Brain microvascular endothelial cell (primary cell): ENCODE results near the gene PISD.

Source experiments
- DNase-seq: peaks from one replicate; pipeline ENCODE4 v3.0.0-alpha.2; 2020
- H3K27ac ChIP-seq: fragments of 250-450 bp; sonication (Bioruptor Pico); 2 replicates; pipeline ENCODE4 v1.5.1; 2020; ENCODE audit warnings: mild to moderate bottlenecking, moderate library complexity
- H3K27me3 ChIP-seq: fragments of 250-450 bp; sonication (Bioruptor Pico); replicated peaks from 2 replicates; pipeline ENCODE4 v1.5.1; 2020; ENCODE audit warnings: mild to moderate bottlenecking
- H3K36me3 ChIP-seq: fragments of 250-450 bp; sonication (Bioruptor Pico); replicated peaks from 2 replicates; pipeline ENCODE4 v1.5.1; 2020; ENCODE audit warnings: mild to moderate bottlenecking
- H3K4me3 ChIP-seq: 2 replicates; pipeline ENCODE4 v1.5.1; 2011; ENCODE audit warnings: low read depth, mild to moderate bottlenecking, control low read depth, low read length, moderate library complexity
- CTCF ChIP-seq: IDR thresholded peaks from 2 replicates; pipeline ENCODE4 v1.5.1; 2011; ENCODE audit warnings: low read depth, mild to moderate bottlenecking, moderate library complexity, low read length, control low read depth, inconsistent platforms; ENCODE audit errors: missing control alignments
- in situ Hi-C: cut with HindIII; loops from 2 replicates; pipeline ENCODE4 v1.10.0; 2017; ENCODE audit warnings: low sequenced_read_pairs, low pct_ligation_motif_present

Gene PISD

DNA sequence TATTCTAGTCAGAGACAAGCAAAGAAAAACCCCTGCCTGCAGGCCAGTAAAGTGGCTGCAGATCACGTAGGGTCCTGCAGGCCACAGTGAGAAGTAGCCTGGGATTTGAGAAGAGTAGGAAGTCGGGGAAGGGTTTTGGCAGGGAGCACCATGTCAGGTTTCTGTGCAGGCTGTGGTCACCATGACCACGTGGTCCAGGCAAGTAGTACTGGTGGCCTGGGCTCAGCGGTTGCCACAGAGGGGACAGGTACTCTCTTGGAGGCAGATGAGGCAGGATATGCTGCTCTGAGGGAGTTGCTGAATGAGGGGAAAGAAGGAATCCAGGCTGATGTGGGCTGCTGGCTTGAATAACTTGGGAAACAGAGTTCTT, 46.5 kb downstream of the PISD start:
- H3K27ac ChIP-seq, result no peak overlapping the region
- peaks cover 28% of the 10 kb centered on the region for H3K36me3 ChIP-seq
- TF ChIP-seq CTCF, result no peak
- no peak for DNase-seq
- H3K4me3 ChIP-seq, result no peak overlapping the region
- H3K27me3 ChIP-seq, result no peaks in the 10 kb centered on the region
- in situ Hi-C loops, result no loop called here

GRCh38 chr22:31614781-31615490, 47.1 kb downstream of the PISD start:
- H3K27ac ChIP-seq, result no peak overlapping the region
- H3K4me3 ChIP-seq, result no peak overlapping the region
- no peak for TF ChIP-seq CTCF
- in situ Hi-C loops, result no loop called here
- H3K27me3 ChIP-seq, result no peaks in the 10 kb centered on the region
- no peak for DNase-seq
- peaks cover 23% of the 10 kb centered on the region for H3K36me3 ChIP-seq

DNA sequence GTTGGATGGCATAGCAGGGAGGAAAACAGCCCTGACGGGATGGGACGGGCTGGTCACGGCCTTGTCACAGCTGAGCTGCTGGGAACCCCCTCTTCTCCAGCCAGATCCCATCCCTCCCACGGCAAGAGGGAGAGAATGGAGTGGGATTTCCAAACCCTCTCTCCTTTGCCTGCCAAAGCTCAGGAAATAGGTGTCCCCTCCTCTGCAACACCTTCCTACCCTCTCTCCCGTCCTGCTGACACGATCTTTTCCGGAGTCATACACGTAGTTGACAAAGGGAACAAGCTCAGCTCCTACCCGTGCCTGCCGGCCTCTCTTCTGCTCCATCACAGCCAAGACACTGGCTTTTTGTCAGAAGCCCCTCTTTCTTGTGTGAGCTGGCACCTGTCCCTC, 48.1 kb downstream of the PISD start:
- in situ Hi-C loops, result no loop called here
- Histone ChIP-seq H3K27ac (no peak overlapping the region), H3K36me3 (peaks cover 13% of the 10 kb centered on the region), H3K4me3 (no peak overlapping the region), H3K27me3 (no peaks in the 10 kb centered on the region)
- TF ChIP-seq CTCF, result no peak
- no peak for DNase-seq

DNA sequence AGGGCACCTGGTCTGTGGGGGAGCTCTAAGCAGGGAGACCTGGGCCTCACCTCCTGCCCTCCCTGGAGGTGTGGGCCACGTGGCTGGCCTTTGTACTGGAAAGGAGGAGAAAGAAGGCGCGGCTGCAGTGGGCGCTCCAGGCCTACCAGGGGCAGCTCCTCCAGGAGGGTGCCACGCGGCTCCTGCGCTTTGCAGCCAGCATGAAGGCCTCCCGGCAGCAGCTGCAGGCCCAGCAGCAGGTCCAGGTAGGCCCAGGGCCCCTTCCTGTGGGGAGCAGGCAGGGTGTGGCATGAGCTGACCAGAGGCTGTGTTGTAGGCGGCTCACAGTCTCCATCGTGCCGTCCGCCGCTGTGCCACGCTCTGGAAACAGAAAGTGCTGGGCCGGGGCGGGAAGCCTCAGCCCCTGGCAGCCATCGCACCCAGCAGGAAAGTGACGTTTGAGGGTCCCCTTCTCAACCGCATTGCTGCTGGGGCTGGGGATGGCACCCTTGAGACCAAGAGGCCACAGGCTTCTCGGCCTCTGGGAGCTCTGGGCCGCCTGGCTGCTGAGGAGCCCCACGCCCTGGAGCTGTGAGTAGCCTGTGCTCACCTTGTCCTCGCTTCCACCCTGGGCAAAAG, 48.6 kb downstream of the PISD start:
- H3K4me3 ChIP-seq, result no peak overlapping the region
- no peak for DNase-seq
- H3K27ac ChIP-seq, result no peak overlapping the region
- peaks cover 9% of the 10 kb centered on the region for H3K36me3 ChIP-seq
- TF ChIP-seq CTCF, result no peak
- H3K27me3 ChIP-seq, result no peaks in the 10 kb centered on the region
- in situ Hi-C loops, result no loop called here

DNA sequence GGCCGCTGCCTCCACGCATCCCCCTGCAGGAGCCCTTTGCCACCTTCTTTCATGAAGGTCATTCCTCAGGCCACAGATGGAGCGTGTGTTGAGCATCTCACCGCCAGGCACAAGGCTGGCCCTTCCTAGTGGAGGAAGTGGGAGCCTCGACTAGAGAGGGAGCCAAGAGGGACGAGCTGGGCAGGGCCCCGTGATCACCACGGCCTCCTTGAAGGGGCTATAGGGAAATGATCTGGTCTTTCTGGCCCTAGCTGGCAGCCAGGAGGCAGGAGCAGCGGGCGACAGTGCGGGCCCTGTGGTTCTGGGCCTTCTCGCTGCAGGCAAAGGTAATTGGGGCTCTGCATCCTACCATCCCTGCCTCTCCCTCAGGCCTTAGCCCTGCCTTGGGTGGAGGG, 49.1 kb downstream of the PISD start:
- TF ChIP-seq CTCF, result no peak
- no peak for DNase-seq
- Histone ChIP-seq H3K27me3 (no peaks in the 10 kb centered on the region), H3K4me3 (no peak overlapping the region), H3K27ac (no peak overlapping the region), H3K36me3 (peaks cover 5% of the 10 kb centered on the region)
- in situ Hi-C loops, result no loop called here
